NCI-H128 (cell line): Measurements from ENCODE around the gene PIP5K1B.

Experiments used
- DNase-seq: peaks from one replicate; lab custom pipeline; 2025; ENCODE audit not compliant: unreplicated experiment; lab: John Stamatoyannopoulos, UW

Gene PIP5K1B

DNA sequence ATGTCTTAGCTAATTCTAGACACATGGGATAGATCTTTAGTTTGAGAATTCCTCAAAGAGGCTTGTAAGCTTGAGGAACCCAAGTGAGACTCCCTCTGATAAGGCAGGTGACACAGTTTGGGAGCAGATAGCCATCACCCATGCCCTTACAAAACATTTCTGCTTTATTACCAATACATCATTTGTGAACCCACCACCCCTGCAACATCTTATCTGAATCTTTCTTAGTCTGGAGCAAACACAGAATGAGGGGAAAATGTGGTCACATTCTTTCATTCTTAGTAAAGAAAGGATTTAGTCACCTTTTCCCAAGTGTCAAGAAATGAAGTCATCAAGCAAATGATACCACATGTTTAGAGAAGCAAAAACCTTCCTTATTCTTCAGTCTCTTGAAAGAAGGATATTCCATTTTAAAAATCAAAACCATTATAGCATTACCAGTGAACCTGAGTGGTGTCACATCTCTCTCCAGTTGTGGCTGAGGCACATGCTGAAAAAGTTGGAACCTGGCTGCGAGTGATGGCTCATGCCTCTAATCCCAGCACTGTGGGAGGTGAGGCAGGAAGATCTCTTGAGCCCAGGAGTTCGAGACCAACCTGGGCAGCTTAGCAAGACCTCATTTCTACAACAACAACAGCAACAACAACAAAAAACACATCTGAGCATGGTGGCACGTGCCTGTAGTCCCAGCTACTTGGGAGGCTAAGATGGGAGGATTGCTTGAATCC, 243.0 kb downstream of the PIP5K1B start:
- DNase-seq, result no peak

DNA sequence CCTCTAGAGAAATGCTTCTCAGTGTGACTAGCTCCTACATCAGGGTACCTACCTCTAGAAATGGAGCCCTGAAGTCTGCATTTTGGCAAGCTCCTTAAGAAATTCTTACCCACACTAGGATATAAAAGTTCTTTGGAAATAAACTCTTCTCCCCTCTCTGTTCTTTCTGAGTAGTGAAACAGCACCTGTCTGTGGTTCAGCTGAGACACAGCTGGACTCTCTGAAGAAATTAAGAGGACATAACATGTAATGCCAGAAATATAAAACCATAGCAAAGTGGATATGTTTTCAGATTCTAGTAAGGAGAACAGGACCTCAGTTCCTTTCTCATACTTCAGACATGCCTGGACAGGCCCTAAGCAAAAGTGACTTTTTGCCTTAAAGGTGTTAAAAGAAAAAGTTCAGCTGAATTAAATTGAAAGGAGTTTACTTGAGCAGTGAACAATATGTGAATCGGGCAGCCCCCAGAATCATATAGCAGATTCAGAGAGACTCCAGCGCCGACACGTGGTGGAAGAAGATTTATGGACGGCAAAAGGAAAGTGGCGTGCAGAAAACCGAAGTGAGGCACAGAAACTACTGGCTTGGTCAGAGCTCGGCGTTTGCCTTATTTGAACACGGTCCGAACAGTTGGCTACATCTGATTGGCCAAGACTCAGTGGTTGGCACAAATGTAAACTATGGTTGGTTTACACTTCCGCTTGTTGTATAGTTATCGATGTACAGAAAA, 244.4 kb downstream of the PIP5K1B start:
- DNase-seq, result no peak

DNA sequence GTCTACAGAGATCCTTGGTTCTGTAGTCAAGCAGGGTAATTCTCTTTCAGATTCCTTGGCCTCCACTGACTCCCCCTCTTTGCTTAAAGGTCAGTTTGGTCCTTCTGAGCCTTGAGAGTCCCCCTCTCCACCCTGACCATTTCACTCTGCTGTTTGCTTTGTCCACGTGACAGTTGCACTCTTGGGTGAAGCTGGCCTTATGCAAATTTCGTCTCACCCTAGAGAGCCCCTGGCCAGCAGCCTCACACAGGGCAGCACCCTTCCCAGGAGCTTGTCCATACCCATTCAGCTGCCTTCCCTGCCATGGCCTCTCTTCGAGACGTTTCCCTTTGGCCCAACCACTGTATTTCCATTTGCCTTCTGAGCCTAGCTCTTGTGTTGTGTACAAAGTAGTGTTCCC, 245.1 kb downstream of the PIP5K1B start:
- no peak for DNase-seq

DNA sequence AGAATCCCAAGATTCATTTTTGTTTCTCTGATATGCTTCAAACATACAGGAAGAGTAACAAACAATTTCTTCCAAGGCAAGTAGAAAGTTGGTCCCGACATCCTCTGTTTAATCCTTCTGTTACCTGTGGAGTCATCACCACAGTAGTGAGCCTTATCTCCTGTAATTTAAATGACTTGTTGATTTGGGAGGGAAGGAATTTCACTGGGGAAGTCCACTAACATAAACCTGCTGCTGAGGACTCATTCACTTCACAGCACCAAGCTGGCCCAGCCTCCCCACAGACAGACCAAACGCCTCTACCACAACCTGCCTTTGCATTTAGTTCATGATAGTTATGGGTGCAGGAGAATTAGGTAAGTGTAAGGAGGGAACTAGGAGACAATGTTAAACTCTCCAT, 245.6 kb downstream of the PIP5K1B start:
- DNase-seq, result no peak

DNA sequence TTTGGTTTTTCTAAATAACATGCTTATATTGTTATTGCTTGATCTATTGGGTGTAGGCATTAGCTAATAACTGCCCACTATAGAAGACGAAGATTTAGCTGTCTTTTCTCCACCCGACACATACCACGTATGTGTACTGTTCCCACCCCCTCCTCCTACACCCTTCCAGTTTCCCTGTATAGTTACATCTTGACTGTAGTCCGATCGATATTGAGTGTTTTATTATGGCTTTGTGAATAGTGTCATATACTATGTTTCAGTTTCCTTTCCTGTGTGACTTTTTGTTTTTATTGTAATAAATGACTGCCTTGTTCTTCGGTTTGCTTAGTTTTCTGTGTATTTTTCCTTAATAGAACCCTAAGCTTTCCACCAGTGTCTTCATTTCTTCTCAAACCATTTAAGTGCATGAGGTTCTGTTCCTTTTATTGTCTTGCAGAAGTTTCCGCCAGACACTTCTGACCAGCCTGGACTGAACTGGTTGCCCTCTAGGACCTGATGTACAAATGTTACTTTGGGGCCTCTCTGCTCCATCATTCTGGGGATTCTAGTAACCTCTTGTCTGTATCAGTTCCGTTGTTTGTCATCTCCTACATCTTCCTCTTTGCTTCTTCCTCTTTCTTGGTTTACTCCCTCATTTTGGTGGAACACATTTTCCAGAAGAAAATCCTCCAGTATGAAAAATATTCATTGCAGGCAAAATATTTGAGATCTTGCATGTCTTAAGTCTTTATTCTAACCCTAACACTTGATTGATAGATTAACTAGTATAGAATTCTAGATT, 247.0 kb downstream of the PIP5K1B start:
- DNase-seq, result no peak

DNA sequence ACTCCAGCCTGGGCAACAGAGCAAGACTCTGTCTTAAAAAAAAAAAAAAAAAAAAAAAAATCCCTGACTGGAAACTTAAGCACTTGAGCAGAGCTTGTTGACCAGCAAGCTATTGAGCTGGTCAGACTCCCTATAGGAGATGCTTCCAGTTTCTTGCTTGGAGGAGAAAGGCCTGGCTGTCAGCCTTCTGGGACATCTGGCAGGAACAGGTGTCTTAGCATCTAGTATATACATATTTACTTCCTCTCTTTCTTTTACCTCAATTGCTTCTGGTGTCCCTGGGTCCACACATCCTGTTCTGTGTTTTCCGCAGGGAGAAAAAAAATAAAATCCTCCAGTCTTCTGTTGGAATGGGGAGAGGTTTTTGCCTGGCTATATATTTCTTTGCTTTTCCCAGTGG, 248.7 kb downstream of the PIP5K1B start:
- DNase-seq, result no peak

DNA sequence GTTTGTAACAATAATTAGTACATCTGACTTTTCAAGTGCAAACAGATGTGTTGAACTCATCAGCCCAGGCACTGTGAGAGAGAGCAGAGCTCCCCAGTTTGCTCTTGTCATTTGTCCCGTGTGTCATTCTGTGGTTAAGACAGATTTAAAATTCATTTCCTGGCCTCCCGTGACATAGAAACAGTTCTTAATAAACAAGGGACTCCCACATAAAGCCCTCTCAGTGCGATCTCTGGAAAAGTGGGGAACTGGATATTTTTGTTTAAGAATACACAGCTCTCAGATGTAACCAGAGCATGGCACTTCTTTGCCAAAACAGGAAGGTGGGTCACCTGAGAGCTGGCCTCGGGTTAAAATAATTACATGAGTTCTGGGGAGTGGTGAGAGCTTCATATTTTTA, 250.3 kb downstream of the PIP5K1B start:
- no peak for DNase-seq

DNA sequence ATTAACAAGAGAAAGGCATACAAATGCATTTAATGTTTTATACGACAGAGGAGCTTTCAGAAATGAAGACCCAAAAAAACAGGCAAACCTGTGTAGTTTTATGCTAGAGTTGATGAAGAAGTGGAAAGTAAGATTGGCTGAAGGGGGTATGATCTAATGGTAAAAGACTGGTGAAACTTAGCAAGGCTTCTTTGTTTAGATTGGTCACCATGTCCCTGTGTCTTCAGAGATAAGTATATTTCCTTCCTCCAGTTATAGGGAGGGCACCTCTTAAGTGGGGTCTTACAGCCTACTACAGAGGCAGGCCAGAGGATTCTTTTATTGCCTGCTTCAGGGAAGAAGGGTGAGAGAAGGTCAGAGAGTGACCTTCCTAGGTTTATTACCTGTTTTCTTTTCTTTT, 252.4 kb downstream of the PIP5K1B start:
- DNase-seq, result no peak

DNA sequence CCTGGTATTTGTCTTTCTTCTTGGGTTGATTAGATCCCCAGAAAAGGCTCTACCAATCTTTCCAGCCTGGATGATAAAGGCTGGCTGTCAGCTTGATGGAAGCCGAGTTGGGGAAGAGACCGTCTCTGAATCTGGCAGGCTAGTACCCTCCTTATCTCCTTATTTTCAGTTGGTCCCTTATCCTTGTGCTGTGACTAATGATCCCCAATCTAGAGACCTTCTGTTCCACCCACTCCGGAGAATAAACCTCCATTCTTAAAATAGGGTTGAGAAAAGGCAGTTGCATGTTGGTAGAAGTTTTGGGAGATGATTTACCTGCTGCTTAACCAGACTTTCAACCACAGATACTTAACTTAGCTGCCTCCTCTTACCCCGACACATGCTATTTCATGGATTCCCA, 256.5 kb downstream of the PIP5K1B start:
- DNase-seq, result no peak

DNA sequence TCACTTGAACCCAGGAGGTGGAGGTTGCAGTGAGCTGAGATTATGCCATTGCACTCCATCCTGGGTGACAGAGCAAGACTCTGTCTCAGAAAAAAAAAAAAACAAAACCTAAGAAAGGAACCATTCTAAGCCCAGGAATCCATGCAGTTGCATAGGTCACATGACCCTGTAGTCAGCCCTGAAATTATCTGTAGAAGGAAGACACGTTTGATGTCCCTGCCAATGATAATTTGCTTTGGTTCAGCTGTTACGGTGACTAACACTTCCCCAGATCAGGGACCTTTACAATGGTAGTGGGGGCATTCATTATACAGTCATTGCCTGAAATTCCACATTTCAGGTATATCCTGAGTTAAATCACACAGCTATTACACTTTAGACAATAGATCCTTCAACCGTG, 258.4 kb downstream of the PIP5K1B start:
- DNase-seq, result no peak

DNA sequence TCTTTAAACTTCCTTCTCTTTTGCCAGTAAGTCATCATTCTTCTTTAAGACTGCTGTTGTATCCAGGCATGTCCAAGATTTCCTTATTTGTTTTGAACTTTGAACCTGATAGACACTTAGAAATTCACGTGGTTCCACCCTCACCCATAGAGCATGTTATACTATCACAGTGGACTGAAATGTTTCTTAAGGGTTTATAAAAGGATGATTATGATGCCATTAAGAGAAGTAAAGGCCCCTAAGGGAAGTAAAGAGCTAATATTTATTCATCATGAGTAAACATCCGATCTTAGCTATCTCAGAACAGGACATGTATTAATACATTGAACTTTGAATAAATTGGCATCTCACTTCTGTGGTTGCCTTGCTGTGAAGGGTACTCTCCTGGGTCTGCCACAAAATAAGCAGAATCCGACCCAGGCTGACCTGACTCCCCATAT, 259.1 kb downstream of the PIP5K1B start:
- DNase-seq, result no peak

DNA sequence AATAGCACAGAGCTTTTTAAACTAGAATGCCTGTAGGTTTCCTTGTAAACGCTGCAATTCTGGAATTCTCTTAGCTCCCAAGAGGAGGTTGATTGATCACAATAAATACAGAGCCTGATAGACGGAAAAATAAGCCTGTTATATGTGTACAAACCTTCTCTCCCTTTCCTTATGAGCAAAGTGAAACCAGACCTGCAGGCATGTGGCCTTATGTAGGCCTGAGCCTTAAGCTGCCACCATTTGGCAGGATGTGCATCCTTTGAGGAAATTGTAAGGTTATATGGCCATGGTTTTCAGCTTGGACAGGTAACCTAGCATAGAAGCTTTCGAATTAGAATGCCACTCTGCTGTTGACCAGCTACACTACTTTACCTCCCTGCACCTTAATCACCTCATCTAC, 259.7 kb downstream of the PIP5K1B start:
- no peak for DNase-seq

DNA sequence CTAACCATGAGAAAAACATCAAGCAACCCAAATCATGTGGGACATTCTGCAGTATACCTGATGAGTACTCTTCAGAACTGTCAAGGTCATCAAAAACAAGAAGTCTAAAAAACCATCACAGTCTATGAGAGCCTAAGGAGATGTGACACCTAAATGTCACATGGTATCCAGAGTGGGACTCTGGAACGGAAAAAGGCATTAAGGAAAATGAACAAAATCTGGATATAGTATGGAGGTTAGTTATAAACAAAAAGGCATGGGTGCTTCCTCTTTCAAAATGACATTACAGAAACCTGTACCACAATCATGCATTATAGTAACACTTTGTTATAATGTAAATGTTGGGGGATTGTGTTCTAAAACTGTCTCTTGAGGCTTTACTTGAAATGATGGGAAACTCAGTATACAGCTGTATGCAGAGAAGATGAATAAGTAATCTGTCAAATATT, 261.5 kb downstream of the PIP5K1B start:
- no peak for DNase-seq

DNA sequence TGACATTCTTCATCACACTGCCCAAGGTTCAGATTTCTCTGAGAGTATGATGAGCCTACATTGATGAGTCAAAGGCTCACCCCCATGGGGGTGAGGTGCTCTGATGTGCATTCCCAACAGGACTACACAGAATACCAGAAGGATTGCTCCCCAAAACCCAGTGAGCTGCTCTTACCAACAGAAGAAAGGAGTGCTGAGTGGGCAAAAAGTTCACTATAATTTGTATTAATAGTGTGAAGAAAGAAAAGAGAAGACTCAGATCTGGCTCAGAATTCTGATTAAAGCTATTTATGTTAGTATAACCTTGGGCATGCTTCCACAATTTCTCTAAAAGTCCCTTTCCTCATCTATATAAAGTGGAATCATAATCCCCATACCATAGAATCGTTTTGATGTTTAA, 262.8 kb downstream of the PIP5K1B start:
- no peak for DNase-seq

DNA sequence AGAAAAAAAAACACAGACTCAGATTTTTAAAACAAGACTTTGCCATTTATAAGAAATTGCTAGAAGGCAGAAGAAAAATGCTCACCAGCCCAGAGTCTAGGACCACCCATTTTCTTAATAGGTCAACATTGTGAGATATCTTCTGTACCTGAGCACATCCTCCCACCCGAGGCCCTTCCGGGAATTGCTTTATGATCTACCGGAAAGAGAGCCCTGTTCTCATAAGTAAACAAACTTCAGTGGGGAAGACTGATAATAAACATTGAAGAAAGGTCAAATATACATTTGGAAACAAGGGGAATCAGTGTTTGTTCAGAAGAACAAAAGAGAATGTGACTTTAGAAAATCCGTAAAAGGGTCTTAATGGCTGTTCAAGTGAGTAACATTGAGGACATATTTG, 264.5 kb downstream of the PIP5K1B start:
- no peak for DNase-seq

DNA sequence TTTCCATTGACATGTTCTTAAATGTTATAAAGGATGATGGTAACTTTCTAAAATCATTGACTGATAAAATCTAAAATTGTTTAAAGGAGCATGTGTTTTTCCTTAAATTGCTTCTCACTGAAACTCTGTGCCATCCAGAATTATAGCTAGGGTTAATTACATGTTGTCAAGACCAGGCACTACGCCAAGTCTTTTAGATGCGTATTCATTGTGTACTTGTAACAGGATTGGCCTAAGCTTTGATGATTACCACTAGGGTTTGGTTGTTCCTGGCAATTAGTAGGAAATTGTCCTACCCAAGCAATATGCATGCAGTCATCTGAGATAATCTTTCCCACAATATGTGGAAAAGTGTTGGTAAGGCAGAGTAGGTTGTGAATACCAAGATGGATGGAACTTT, 265.1 kb downstream of the PIP5K1B start:
- peak; percentile 13 for DNase-seq

DNA sequence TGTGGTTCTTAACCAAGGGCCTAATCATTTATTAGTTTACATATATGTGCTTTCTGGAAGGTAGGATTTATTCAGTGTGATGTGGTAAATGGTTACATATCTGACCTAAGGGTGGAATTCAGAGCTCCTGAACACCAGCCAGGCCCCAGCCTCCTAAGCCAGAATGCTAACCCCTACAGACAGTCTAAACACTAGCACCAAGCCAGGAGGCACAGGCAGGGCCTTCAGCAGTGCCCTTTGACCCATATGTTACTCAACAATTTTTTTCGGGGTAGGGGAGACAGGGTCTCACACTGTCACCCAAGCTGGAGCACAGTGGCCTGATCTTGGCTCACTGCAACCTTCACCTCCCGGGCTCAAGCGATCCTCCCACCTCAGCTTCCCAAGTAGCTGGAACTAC, 268.6 kb downstream of the PIP5K1B start:
- DNase-seq, result no peak

DNA sequence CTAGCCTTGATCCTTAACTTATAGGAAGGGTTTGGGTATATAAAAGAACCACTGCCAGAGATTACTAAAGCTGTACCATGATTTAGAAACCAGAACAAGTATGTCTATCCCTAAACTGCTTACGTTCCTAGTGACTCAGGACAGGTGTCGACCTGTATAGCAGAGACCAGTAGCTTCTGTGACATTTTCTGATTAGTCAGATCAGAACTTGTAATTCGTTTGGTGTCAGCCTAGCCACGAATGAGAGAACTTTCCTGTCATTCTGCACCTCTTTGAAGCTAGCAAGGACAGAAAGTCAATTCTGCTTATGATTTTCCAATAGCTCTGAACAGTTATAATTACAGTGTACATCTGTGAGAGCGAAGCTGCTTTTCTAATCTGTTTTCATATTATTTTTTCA, 269.4 kb downstream of the PIP5K1B start:
- no peak for DNase-seq

DNA sequence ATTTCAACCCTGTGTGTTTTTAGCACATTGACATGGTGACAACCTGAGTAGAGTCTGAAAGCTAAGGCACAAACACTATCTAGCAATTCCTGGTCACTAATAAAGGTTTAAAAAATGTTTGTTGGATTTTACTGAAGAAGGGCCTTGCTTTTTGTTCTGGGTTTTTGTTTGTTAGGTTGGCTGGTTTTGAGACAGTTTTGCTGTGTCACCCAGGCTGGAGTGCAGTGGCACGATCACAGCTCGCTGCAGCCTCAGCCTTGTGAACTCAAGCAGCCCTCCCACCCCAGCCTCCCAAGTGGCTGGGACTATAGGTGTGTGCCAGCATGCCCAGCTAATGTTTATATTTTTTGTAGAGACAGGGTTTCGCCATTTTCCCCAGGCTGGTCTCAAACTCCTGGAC, 269.9 kb downstream of the PIP5K1B start:
- no peak for DNase-seq

DNA sequence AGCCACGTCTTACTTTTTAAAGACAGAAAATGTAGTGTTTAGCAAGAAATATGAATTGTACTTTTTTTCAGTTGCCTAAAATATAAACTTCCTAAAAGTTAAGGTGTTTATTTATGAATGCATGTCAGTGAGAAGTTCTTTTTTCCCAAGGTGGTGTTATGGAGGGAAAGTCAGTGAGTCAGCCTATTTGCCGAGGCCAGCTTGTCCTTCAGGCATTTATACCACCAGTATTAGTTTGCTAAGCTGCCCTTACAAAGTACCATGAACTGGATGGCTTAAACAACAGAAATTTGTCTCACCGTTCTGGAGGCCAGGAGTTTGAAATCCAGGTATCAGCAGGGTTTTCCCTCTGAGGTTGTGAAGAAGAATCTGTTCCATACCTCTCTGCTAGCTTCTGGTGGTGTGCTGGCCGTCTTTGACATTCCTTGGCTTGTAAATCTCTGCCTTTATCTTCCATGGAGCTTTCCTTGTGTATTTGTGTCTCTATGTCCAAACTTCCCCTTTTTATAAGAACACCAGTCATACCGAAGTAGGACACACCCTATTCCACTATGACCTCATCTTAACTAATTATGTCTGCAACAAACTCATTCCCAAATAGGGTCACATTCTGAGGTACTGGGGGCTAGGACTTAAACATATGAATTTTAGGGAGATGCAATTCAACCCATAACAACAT, 270.5 kb downstream of the PIP5K1B start:
- no peak for DNase-seq

DNA sequence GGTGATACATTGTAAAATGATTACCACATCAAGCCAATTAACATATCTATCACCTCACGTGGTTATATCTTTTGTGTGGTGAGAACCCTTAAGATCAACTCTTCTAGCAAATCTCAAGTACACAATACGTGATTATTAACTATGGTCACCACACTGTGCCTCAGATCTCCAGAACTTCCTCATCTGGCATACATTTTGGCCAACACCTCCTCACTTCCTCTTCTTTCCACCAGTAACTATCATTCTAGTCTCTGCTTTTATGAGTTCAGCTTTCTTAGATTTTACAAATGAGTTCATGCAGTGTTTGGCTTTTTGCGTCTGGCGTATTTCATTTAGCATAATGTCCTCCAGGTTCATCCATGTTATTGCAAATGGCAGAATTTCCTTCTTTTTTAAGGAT, 273.0 kb downstream of the PIP5K1B start:
- DNase-seq, result no peak
